Germinal center (tissue), 1 donor: ENCODE results near the gene ATRAID.

Source experiments
- DNase-seq: peaks from one replicate; pipeline ENCODE4 v3.0.0; 2012; ENCODE audit warnings: mixed read lengths, low spot score

The ATRAID gene

DNA sequence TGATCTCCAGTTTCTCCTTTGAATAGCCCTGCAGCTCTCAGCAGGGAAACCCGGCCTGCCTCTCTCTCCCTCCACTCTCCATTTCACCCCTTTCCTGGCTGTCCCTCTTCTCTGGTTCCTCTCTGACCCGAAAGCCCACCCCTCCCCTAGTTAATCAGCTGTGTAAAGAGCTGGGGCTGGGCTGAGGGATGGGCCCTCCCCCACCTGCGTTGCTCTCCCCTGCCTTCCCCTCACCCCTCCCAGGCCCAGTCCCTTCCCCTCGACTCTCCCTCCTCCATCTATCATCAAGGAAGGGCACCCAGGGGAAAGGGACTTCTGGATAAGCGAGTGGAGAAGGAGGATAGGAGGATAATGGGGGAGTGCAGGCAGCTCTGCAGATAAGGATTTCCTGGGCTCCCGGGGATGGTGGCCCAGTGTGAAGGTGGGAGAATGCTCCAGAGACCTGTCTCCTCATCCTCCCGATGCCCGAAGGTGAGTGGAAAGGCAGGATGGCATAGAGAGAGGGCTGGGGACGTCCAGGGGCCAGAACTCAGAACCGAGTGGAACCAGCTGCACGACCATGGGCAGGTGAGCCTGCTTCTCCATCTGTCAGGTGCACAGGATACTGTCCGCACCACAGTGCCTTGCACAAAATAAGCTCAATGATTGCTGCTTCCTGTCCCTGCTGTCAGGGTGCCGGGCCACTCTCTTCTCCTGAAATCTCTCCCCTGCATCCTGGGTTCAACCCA lies 39.0 kb downstream of the ATRAID start:
- no peak for DNase-seq

DNA sequence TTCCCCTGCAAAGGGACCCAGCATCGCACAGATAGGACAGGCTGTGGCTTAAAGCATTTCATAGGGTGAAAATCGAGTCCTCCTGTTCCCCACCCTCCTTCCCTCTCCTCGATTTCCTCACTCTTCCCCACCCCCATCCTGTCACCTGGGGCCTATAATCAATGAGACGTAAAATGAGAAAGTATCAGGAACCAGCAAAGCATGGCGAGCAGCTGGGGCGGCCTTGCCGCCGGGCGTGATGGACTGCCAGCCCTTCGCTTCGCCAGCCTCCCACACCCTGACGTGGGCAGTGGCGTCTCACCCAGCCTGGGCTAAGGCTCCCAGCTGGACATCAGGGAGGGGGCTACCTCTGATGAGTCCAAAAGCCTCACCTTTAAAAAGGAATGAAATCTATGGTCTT lies 39.9 kb downstream of the ATRAID start:
- DNase-seq, result no peak

DNA sequence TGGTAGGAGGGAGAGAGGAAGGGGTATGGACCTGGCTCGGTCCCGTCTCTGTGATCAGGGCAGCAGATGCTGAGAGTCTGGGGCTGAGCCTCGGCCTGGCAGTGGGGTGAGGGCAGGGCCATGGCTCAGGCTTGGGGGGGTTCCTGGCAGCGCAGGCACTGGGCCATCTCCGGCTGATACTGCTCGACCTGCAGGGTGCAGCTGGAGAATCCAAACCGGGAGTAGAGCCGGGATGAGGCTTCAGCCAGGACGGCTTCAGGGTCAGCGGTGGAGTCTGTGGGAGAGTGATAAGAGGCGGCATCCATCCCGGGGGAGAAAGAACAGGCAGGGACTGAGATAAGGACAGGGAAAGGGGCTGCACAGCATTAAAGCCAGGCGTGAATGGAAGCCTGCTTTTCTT lies 43.3 kb downstream of the ATRAID start:
- DNase-seq, result no peak

DNA sequence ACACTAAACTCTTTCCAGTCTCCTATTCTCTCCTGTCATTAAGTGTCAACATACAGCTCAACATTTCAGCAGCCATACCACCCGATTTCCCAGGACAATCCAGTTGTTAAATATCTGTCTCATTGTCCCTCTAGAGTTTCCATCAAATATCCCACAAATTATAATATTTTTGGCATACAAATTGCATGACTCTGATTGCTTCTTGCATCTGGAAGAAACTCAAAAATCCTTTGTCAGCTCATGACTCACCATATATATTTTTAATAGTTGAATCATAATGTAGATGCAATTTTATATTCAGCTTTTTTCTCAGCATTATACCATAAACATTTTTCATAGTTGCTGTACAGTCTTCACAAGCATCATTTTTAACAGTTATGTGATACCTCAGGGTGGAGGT lies 43.8 kb downstream of the ATRAID start:
- no peak for DNase-seq

DNA sequence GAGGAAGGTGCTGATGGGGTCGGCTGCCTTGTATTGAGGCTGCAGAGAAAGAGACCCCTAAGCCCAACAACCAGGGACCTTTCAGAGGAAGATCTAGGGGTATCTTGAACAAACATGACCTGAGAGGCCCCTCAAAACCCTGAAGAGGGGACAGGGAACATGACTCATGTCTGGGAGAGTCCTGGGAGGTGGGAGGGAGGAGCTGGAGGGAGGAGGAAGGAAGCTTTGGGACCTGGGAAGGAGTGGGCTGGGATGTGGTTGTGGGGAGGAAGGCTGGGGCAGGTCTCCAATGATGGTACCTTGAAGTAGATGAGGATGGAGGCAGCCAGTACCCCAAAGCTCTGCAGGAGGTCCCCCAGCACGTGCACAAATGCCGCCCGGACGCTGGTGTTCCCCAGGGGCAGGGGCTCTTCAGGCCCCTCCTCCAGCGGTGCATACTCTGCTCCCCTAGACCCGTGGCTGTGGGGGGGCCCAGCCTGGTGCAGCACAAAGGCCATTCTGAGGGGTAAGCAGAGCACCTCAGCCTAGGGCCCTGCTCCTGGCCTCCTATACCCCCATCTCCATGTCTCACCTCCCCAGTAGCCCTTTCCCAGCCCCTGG lies 45.1 kb downstream of the ATRAID start:
- DNase-seq, result no peak

DNA sequence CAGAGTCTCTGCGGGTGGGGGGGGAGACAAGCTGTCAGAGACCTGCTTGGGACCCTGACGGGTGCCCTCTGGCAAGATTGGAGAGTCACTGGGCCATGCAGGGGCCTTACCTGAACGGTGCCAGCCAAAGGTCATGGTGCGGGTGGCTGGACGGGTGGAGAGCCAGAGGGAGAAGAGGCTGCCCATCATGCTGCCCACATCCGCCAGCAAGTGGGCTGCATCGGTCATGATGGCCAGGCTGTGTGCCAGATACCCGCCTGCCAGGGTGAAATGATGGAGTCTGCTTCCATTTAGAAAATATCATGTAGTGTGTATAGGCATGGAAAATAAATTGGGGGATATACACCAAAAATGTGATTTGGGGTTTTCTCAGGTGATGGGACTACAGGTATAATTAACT lies 46.2 kb downstream of the ATRAID start:
- no peak for DNase-seq

DNA sequence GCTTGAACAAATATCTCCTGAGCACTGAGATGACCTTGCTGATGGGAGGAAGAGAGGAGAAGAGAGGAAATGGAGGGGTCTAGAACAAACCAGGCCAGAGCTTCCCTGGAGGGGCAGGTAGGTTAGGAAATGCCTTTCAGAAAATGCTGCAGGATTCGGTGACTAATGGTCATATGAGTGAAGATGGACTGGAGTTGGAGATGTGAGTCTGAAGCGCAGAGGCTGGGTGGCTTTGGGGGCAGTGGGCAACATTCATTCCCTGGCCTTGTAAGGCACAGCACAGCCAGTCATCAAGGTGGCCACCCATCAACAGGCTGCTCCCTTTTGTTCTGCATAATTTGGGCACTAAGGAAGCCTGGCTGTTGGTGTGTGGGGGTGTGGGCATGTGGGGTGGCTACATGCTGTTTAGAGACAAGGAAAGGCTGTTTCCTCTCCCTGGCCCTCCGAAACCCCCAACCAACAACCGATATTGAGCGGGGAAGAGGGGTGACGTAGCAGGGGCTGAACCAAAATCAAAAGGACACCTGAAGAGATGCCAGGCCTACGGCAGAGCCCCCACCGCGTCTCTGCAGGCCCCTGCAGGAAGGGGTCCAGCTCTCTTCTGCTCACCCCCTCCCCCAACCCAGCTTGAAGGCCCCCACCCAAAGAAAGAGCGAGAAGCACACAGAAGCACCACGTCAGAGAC lies 49.5 kb downstream of the ATRAID start:
- no peak for DNase-seq

DNA sequence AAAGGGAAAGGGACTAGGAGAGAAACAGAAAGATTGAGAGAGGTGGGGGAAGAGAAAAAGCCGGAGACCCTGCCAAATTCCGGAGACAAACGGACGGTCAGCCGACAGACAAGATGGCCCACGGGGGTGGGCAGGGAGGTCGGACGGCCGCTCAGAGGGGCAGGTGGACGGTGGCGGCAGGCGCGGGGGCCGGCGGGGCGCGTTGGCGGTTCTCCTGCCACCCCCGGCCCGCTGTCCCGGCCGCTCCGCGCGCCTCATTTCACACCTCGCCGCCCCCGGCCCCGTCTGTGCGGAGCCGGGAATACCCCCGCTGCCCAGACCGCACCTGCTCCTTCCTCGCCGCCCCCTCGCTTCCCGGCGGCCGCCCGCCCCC lies 50.1 kb downstream of the ATRAID start:
- DNase-seq, result no peak

DNA sequence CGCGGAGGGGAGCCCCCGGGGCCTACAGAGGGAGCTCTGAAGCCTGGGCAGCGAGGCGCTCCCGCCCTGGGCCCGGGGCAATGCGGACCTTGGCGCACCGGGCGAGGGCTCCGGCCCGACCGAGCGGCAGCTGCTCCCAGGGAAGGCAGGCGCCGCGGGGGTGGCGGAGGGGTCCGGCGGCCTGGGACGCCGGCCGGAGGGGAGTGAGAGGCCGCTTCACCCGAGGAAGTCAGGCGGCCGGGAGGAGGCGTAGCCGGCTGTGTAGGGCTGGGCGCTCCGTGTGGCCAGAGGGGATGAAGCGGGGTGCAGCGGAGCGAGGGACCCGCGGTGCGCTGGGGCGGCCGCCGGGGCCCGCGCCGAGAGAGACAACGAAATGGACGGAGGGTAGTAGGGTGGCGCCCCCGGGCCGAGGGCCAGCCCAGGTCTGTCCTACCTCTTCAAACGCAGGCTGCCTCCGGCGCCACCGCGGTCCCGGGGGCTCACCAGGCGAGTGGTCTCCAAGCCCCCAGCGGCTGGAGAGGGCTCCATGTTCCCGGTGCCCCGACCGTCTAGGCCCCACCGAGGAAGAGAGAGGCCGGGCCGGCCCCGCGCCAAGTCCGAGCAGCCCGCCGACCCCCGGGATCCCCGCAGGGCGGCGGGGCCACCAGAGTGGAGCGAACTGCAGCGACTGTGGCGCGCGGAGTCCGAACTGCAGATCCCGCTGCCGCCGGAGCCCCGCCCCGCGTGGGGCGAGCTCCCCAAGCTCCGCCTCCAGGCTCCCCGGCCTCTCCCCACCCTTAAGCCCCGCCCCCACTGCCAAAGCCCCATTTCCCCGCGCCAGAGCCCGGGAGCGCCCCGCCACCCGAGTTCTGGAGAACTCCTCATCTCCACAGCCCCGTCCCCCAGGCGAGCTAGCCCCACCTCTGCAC lies 50.8 kb downstream of the ATRAID start, which contains the start of gene SLC30A3:
Gene SLC30A3, minus strand, starts transcription at position 669 of the 908 bp plus-strand sequence. Its CDS starts 141 bp downstream, at position 528.
- DNase-seq, result peak; percentile 93

DNA sequence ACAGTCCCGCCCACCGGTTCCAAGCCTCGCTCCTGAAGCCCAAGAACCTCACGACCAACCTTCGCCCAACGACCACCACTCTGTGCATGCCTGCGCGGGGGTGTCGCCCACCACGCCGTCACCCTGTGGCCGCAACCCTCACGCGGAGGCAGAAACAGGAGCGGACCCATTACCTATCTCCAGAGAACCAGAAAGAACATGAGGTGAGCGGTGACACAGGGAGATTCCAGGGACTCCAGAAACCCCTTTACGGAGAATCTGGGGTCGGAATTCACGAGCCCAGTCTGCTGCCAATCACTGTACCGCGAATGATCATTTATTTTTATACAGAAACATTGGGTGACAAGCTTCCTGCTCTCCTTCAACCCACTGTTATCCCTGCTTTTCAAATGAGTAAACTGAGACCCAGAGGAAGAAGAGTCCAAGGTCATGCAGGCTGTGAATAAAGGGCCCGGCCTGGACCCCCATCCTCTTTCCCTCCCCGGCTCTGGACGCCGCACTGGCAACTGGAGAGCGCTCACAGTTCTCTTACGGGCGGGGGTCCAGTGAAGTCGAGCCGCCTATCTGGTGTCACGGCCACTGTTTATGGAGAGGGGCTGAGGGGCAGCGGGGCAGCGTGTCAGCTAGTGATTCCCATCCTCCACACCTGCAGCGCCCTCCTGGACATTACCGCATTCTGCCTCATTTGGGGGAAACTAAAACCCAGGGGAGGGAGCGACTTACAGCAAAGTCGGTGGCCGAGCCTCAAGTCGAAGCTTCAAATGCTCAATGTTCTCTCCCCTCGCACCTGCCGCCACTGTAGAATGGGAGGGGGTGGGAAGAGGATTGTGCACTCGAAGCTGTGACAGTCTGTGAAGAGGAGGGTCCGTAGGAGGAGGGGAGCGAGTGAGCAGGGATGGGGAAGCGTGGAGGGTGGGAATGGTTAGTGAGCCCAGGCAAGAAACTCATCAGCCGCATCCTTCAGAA lies 51.7 kb downstream of the ATRAID start:
- DNase-seq, result peak; percentile 28

DNA sequence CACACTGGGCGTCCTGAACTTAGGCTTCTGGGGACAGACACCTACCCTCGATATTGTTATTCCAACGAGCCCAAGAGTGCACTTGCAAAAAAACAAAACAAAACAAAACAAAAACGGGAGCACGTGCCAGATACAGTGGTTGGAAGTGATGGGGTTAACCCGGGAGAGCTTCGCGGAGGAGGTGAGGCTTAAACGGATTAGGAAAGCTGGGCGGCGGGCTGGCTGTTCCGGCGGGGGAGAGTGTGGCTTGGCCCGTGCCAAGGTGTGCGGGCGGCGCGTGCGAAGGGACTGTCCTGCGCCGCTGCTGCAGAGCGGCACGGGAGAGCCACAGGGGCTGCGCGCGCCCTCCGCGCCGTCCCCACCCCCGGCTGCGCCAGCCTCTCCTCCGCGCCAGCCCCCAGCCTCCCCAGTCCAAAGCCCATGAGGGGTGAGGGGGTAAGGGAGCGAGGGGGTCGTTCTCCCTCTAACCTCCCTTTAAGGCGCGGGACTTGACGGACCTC lies 52.5 kb downstream of the ATRAID start:
- peak; percentile 44 for DNase-seq

DNA sequence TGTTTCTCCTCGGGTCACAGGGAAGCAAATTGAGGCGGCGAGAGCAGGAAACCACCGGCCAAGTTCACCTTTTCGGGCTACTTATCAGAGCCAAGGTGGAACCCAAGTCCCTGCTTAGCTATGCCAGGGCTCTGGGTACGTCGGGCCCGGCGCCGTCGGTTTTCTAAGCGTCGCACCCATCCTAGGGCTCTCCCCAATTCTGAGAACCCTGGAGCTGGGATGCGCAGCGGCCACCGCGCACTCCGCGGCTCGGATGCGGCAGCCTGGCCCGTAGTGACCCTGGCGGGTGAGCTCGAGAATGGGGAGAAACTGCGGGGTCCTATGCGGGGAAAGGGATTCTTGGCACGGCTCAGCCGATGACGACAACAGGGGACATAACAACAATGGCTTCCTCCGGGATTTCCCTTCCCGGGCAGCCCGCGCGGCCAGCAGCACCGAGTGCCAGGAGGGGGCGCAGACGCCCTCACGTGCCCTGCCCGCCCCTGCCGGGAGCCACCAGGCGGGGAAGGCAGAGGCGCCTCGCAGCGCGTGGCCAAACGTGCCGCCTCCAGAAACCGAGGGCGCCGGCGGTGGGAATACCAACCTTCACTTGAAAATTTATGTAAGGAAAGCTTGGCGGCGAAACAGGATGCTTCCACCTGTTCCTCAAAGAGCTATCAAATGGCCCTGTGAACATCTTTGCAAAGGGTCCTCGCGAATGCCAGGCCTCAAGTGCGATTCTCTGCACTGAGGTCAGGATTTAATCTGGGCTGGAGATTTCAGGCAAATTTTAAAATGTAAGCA lies 53.1 kb downstream of the ATRAID start:
- DNase-seq, result peak; percentile 84

DNA sequence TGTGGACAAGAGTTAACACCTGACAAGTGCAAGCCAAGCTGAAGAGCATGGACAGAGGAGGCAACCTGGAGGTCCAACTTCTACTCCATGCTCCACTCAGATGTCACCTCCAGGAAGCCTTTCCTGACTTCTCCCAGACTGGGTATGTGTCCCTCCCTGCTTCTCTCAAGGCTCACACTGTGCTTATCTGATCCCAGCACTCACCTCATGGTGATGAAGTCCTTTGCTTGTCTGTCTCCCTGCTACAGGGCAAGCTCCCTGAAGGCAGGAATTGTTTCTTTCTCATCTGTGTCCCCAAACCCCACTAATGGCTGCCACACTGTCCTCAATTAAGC lies 53.7 kb downstream of the ATRAID start:
- DNase-seq, result no peak
